Ascending aorta (tissue), 2 donors: ENCODE results near the gene ARL6IP1. TPM values are rescaled to one million over a fixed set of nuclear protein-coding genes. Genes with fewer than 3 reads are reported as not detected.

Experiments
- DNase-seq, 2 donors: peaks; one replicate each; pipeline ENCODE4 v3.0.0-alpha.2; 2019; ENCODE audit warnings: low spot score in 2 of 2
- H3K27ac ChIP-seq, 2 donors: fragments of 200-600 bp; sonication (generic); one replicate each; pipeline ENCODE4 v1.5.1; 2016 to 2017; ENCODE audit warnings: mild to moderate bottlenecking in 1 of 2
- H3K27me3 ChIP-seq: fragments of 200-600 bp; sonication (generic); one replicate; pipeline ENCODE4 v1.5.1; 2017
- H3K36me3 ChIP-seq, 2 donors: fragments of 200-600 bp; sonication (generic); one replicate each; pipeline ENCODE4 v1.5.1; 2016
- H3K4me1 ChIP-seq, 2 donors: fragments of 200-600 bp; sonication (generic); one replicate each; pipeline ENCODE4 v1.5.1; 2016 to 2017; ENCODE audit warnings: mild to moderate bottlenecking in 1 of 2
- H3K4me3 ChIP-seq, 2 donors: fragments of 200-600 bp; sonication (generic); one replicate each; pipeline ENCODE4 v1.5.1; 2016 to 2017; ENCODE audit warnings: mild to moderate bottlenecking in 1 of 2
- H3K9me3 ChIP-seq, 2 donors: fragments of 200-600 bp; sonication (generic); one replicate each; pipeline ENCODE4 v1.5.1; 2016
- CTCF ChIP-seq, 3 experiments: fragments of 200-600 bp in 2 of 3; fragments of 450-650 bp in 1 of 3; sonication (generic) in 2 of 3; IDR thresholded peaks; one replicate each; pipeline ENCODE4 v1.5.1; 2016 to 2019; ENCODE audit warnings: antibody characterized with exemption in 3 of 3, mild to moderate bottlenecking in 1 of 3, moderate library complexity in 1 of 3
- intact Hi-C: fragments of 100-400 bp; cut with DNase I; formaldehyde crosslinking; loops from one replicate; pipeline ENCODE4 v1.15.1; 2023
- total RNA-seq: library from RNA; depleted of rRNA; stranded (reverse); fragments of >200 nt; gene quantifications from one replicate; pipeline ENCODE4 v1.1.0, GENCODE V29; 2016

Gene ARL6IP1
- total RNA-seq, 1 donor from 2014 or later, result 71.6 TPM

GRCh38 chr16:18829251-18829650 is 27.9 kb upstream of the ARL6IP1 start:
- intact Hi-C loops, result no loop called here
- no peak overlapping the region for H3K4me3 ChIP-seq
- H3K27ac ChIP-seq, result no peak overlapping the region
- TF ChIP-seq CTCF (IDR thresholded peaks at IDR 0.05), result no peak
- H3K27me3 ChIP-seq, result no peaks in the 10 kb centered on the region
- H3K4me1 ChIP-seq, result no peaks in the 10 kb centered on the region
- no peak for DNase-seq
- H3K9me3 ChIP-seq, result no peaks in the 10 kb centered on the region
- peaks cover 66 to 70% of the 10 kb centered on the region in 2 donors for H3K36me3 ChIP-seq

- no peak for TF ChIP-seq CTCF (IDR thresholded peaks at IDR 0.05)
- Histone ChIP-seq H3K4me1 (no peaks in the 10 kb centered on the region), H3K27ac (no peak overlapping the region), H3K36me3 (peaks cover 53 to 57% of the 10 kb centered on the region in 2 donors), H3K4me3 (no peak overlapping the region), H3K27me3 (no peaks in the 10 kb centered on the region), H3K9me3 (no peaks in the 10 kb centered on the region)
- intact Hi-C loops, result no loop called here
- DNase-seq, result no peak
These were observed 26.5 kb upstream of the ARL6IP1 start for GRCh38 chr16:18827890-18828289.

- intact Hi-C loops, result no loop called here
- TF ChIP-seq CTCF (IDR thresholded peaks at IDR 0.05), result no peak
- Histone ChIP-seq H3K27ac (no peak overlapping the region), H3K9me3 (no peaks in the 10 kb centered on the region), H3K36me3 (peaks cover 61 to 88% of the 10 kb centered on the region in 2 donors), H3K4me1 (no peaks in the 10 kb centered on the region), H3K4me3 (no peak overlapping the region), H3K27me3 (no peaks in the 10 kb centered on the region)
- DNase-seq, result no peak
These were observed 14.9 kb upstream of the ARL6IP1 start for GRCh38 chr16:18816286-18816685.

GRCh38 chr16:18811925-18812324 is 10.6 kb upstream of the ARL6IP1 start:
- Histone ChIP-seq H3K27me3 (no peaks in the 10 kb centered on the region), H3K9me3 (no peaks in the 10 kb centered on the region), H3K27ac (no peak overlapping the region), H3K4me3 (no peak overlapping the region), H3K36me3 (peaks cover 56 to 88% of the 10 kb centered on the region in 2 donors), H3K4me1 (no peaks in the 10 kb centered on the region)
- no peak for TF ChIP-seq CTCF (IDR thresholded peaks at IDR 0.05)
- intact Hi-C loops, result no loop called here
- DNase-seq, result no peak

- no peak overlapping the region for H3K27ac ChIP-seq
- no peak overlapping the region for H3K4me3 ChIP-seq
- intact Hi-C loops, result loop anchor here (10.0 kb wide), 1 partner anchor 746 kb away; the partner anchor contains the start of gene VPS35L
- no peaks in the 10 kb centered on the region for H3K9me3 ChIP-seq
- no peaks in the 10 kb centered on the region for H3K27me3 ChIP-seq
- peaks cover 0 to 2% of the 10 kb centered on the region in 2 donors for H3K4me1 ChIP-seq
- TF ChIP-seq CTCF (IDR thresholded peaks at IDR 0.05), result no peak
- no peak for DNase-seq
- peaks cover 38 to 66% of the 10 kb centered on the region in 2 donors for H3K36me3 ChIP-seq
These were observed 7.8 kb upstream of the ARL6IP1 start for GRCh38 chr16:18809165-18809564.

GRCh38 chr16:18805257-18805773 is 4.0 kb upstream of the ARL6IP1 start:
- no peak overlapping the region for H3K27ac ChIP-seq

More at GRCh38 chr16:18805257-18805773, 4.0 kb upstream of the ARL6IP1 start:
- TF ChIP-seq CTCF (IDR thresholded peaks at IDR 0.05), result no peak
- DNase-seq, result no peak
- Histone ChIP-seq H3K27me3 (no peaks in the 10 kb centered on the region), H3K36me3 (peaks cover 19 to 36% of the 10 kb centered on the region in 2 donors), H3K4me3 (no peak overlapping the region), H3K4me1 (peaks cover 0 to 13% of the 10 kb centered on the region in 2 donors), H3K9me3 (no peaks in the 10 kb centered on the region)
- intact Hi-C loops, result loop anchor here (10.0 kb wide), 1 partner anchor 749 kb away; the partner anchor contains the start of gene VPS35L
